ENCODE results near the gene CD6.

GRCh38 chr11:61066645-61067044 is 95.2 kb downstream of the CD6 start:
- TF ChIP-seq CTCF (IDR thresholded peaks at IDR 0.05) = no peak
- TF ChIP-seq POLR2A (IDR thresholded peaks at IDR 0.05) = no peak
- TF ChIP-seq EP300 (IDR thresholded peaks at IDR 0.05) = no peak
- no peak for TF ChIP-seq POLR2AphosphoS5 (IDR thresholded peaks at IDR 0.05)
